Fibroblast of villous mesenchyme (primary cell): ENCODE data around the gene PRKG1. TPM values are rescaled to one million over a fixed set of nuclear protein-coding genes. Genes with fewer than 3 reads are reported as not detected.

Experiments
- DNase-seq: peaks from one replicate; pipeline ENCODE4 v3.0.0-alpha.2; 2010; ENCODE audit warnings: low read depth
- H3K4me3 ChIP-seq: 2 replicates; pipeline ENCODE4 v1.5.1; 2011; ENCODE audit warnings: low read depth, mild to moderate bottlenecking, low read length
- CTCF ChIP-seq: IDR thresholded peaks from 2 replicates; pipeline ENCODE4 v1.5.1; 2012; ENCODE audit warnings: low read depth, mild to moderate bottlenecking, low read length; ENCODE audit not compliant: insufficient read depth
- total RNA-seq: library from RNA; depleted of rRNA; stranded (reverse); fragments of >200 nt; gene quantifications from 2 replicates; pipeline ENCODE4 v1.2.3, GENCODE V29; 2012

The PRKG1 gene
- total RNA-seq, 1 donor = 19.0 TPM

- no peak for DNase-seq
- no peak for TF ChIP-seq CTCF
- H3K4me3 ChIP-seq = no peak overlapping the region
Observed at GRCh38 chr10:51590818-51591217, 516.5 kb downstream of the PRKG1 start.

- DNase-seq = no peak
- H3K4me3 ChIP-seq = no peak overlapping the region
- no peak for TF ChIP-seq CTCF
Observed at GRCh38 chr10:51596695-51597094, 522.4 kb downstream of the PRKG1 start.

GRCh38 chr10:51599647-51600046 lies 525.4 kb downstream of the PRKG1 start:
- H3K4me3 ChIP-seq = no peak overlapping the region
- no peak for TF ChIP-seq CTCF
- DNase-seq = no peak

DNA sequence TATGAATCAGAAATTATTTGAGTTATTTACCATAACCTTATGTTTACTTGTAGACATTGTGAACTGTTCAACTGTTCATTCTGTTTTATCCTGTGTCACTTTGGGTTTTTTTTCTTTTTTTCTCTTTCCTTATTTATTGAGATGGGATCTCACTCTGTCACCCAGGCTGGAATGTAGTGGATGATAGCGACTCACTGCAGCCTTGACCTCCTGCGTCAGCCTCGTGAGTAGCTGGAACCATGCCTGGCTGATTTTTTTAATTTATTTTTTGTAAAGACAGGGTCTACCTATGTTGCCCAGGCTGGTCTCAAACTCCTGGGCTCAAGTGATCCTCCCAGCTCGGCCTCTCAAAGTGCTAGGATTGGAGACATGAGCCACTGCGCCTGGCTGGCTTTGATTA lies 528.0 kb downstream of the PRKG1 start:
- no peak for DNase-seq
- no peak for TF ChIP-seq CTCF

GRCh38 chr10:51604579-51604978 lies 530.3 kb downstream of the PRKG1 start:
- TF ChIP-seq CTCF = no peak
- H3K4me3 ChIP-seq = no peak overlapping the region
- DNase-seq = no peak

More for the DNA sequence above, 528.0 kb downstream of the PRKG1 start:
- H3K4me3 ChIP-seq = no peak overlapping the region

DNA sequence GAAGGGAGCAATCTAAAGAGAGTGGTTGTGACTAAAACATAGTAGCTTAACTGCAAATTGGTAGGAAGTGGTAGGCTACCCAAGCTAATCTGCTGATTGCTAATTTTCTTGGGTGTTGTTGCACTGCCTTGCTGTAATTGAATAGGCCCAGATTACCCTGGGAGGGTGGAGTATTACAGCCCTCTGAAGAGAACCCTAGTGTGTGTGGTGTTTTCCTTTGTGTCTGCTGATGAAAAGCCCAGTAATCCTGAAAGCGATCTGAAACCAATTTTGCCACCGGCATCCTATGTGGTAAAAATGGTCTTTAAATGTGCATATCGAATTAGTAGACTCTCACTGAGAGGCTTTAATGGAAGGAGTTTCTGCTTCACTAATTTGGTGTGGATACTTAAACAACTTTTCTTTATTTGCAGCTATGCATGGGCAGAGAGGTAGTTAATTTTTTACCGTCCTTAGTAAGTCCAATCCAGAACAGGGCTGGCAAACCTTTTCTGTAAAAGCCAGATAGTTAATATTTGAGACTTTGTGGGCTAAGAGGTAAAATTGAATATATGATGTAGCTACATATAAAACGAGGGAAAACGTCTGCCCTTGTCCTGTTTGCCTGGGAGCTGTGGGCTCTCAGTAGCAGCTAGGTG lies 532.7 kb downstream of the PRKG1 start:
- DNase-seq = no peak
- no peak overlapping the region for H3K4me3 ChIP-seq
- TF ChIP-seq CTCF = no peak

- DNase-seq = no peak
- H3K4me3 ChIP-seq = no peak overlapping the region
- no peak for TF ChIP-seq CTCF
Observed at GRCh38 chr10:51607463-51607835, 533.2 kb downstream of the PRKG1 start.
